ENCODE measurements around the gene SLC10A7. TPM values are rescaled to one million over a fixed set of nuclear protein-coding genes. Genes with fewer than 3 reads are reported as not detected.

The SLC10A7 gene
- total and polyA plus RNA-seq, 9 donors: 4.0 to 12.4 (median 9.7) TPM

DNA sequence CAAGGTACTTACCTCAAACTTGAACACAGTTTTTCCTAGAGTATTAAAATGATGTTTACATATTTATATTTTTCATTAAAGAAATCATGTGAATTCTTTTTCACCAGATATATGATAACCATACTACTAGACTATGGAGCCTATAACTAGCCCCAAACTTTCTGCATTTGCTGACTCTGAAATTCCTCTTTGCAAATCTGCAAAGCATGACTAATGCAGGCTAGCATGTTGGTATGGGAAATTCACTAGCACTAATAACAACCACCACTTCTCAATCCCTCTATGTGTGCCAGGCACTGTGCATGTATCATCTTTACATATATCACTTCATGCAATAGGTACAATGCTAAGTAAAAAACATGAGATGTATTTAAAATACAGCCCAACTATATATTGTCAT, 51.1 kb downstream of the SLC10A7 start:
- H3K4me1 ChIP-seq (ENCODE audit: insufficient read depth): no peaks in the 10 kb centered on the region
- H3K27me3 ChIP-seq: no peaks in the 10 kb centered on the region
- no peak overlapping the region for H3K27ac ChIP-seq
- H3K9me3 ChIP-seq: no peaks in the 10 kb centered on the region
- no peak for DNase-seq
- TF ChIP-seq POLR2A (IDR thresholded peaks at IDR 0.05): no peak
- TF ChIP-seq, protein P1, sequence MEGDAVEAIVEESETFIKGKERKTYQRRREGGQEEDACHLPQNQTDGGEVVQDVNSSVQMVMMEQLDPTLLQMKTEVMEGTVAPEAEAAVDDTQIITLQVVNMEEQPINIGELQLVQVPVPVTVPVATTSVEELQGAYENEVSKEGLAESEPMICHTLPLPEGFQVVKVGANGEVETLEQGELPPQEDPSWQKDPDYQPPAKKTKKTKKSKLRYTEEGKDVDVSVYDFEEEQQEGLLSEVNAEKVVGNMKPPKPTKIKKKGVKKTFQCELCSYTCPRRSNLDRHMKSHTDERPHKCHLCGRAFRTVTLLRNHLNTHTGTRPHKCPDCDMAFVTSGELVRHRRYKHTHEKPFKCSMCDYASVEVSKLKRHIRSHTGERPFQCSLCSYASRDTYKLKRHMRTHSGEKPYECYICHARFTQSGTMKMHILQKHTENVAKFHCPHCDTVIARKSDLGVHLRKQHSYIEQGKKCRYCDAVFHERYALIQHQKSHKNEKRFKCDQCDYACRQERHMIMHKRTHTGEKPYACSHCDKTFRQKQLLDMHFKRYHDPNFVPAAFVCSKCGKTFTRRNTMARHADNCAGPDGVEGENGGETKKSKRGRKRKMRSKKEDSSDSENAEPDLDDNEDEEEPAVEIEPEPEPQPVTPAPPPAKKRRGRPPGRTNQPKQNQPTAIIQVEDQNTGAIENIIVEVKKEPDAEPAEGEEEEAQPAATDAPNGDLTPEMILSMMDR (IDR thresholded peaks at IDR 0.05): no peak
- TF ChIP-seq EP300 (IDR thresholded peaks at IDR 0.05): no peak
- H3K4me3 ChIP-seq: no peak overlapping the region
- intact Hi-C loops (cut with DNase I): no loop called here
- no peaks in the 10 kb centered on the region for H3K36me3 ChIP-seq

DNA sequence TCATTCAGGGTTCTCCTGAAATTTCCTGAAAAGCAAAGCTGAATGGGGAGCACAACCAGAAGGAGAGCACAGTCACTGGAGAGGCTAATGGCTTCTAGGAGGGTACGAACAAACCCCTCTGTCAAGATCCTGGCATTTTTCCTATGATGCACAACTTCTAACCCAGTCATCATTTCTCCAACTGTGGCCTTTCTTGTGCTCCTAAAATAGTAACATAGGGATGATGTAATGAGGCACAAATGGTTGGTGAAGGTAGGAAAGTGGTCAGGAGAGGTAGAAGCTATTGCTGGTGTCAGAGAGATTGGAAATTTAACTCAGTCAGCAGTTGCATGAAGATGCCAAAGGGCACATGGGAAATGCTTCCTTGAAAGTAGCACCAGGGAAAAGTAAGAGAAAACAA, 52.7 kb downstream of the SLC10A7 start:
- TF ChIP-seq, protein P1 (IDR thresholded peaks at IDR 0.05): no peak
- TF ChIP-seq POLR2A (IDR thresholded peaks at IDR 0.05) (no peak), EP300 (IDR thresholded peaks at IDR 0.05) (no peak)
- Histone ChIP-seq H3K27ac (no peak overlapping the region), H3K9me3 (no peaks in the 10 kb centered on the region), H3K36me3 (no peaks in the 10 kb centered on the region), H3K4me1 (ENCODE audit: insufficient read depth) (no peaks in the 10 kb centered on the region), H3K27me3 (no peaks in the 10 kb centered on the region), H3K4me3 (no peak overlapping the region)
- intact Hi-C loops (cut with DNase I): no loop called here
- 87 to 96% (median 95%) methylated on average over 1 of the region's 1 CpG for WGBS, 3 donors
- DNase-seq: no peak

DNA sequence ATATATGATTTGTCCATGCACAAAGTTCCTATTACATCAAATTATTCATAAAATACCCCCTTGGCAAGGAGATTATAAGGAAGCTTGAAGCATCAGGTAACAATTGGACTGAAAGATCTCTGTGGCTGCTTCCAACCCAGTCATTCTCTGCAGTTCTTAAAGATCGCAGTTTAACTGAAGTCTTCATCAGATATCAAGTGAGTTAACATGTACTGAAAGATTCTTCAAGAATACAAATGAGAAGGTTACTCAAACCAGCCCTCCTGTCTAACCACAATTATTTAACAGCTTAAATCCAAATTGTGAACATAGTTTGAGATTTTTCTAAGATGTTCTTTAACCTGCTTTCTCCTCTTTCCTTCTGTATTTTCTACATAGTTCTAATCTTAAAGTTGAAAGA, 56.1 kb downstream of the SLC10A7 start:
- intact Hi-C loops (cut with DNase I): no loop called here
- H3K36me3 ChIP-seq: no peaks in the 10 kb centered on the region
- WGBS, 3 donors: 72 to 82% (median 81%) methylated on average over 1 of the region's 1 CpG
- H3K27me3 ChIP-seq: no peaks in the 10 kb centered on the region
- no peak for DNase-seq
- no peak overlapping the region for H3K4me3 ChIP-seq
- H3K9me3 ChIP-seq: no peaks in the 10 kb centered on the region
- TF ChIP-seq EP300 (IDR thresholded peaks at IDR 0.05): no peak
- TF ChIP-seq, protein P1 (IDR thresholded peaks at IDR 0.05): no peak
- TF ChIP-seq POLR2A (IDR thresholded peaks at IDR 0.05): no peak
- no peaks in the 10 kb centered on the region for H3K4me1 ChIP-seq (ENCODE audit: insufficient read depth)
- no peak overlapping the region for H3K27ac ChIP-seq

DNA sequence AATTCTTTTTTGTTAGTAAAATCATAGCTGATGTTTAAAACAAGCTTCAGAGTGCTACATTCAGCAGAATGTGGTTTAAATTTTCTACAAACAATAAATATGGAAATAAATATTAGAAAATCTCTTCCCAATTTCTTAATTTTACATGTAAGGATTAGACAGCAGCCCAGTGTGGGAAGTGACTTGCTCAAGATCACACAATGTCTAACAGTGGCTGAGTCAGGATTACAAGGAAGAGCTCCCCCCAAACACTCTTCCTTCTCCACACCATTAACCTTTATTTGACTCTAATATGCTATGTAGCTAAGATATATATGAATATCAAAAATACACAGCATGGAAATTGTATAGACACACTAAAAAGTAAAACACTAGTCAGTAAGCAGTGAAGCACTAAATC, 59.5 kb downstream of the SLC10A7 start:
- TF ChIP-seq, protein P1 (IDR thresholded peaks at IDR 0.05): no peak
- no peak for TF ChIP-seq EP300 (IDR thresholded peaks at IDR 0.05)
- no peak for TF ChIP-seq POLR2A (IDR thresholded peaks at IDR 0.05)
- H3K9me3 ChIP-seq: no peaks in the 10 kb centered on the region
- no peaks in the 10 kb centered on the region for H3K27me3 ChIP-seq
- no peak for DNase-seq
- no peak overlapping the region for H3K4me3 ChIP-seq
- H3K36me3 ChIP-seq: no peaks in the 10 kb centered on the region
- no peaks in the 10 kb centered on the region for H3K4me1 ChIP-seq (ENCODE audit: insufficient read depth)
- H3K27ac ChIP-seq: no peak overlapping the region
- intact Hi-C loops (cut with DNase I): no loop called here

DNA sequence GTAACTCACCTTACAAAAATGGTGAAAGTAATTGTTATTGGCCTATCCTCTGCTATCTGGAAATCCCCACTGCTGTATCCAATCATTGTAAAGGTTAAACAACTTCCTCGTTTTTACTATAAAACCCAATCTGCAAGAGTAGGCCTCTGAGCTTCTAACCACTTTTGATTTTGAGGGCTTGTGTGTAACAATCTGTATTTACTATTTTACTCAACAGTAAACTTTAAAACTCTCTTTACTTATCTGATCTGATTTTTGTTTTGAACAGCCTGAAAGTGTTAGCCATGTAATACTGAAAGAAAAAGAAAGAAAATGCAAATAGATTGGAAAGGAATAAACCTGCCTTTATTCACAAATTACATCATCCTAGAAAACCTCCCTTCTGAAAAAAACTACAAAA, 63.1 kb downstream of the SLC10A7 start:
- no peaks in the 10 kb centered on the region for H3K9me3 ChIP-seq
- no peak overlapping the region for H3K27ac ChIP-seq
- TF ChIP-seq POLR2A (IDR thresholded peaks at IDR 0.05): no peak
- TF ChIP-seq EP300 (IDR thresholded peaks at IDR 0.05): no peak
- TF ChIP-seq, protein P1 (IDR thresholded peaks at IDR 0.05): no peak
- H3K27me3 ChIP-seq: no peaks in the 10 kb centered on the region
- intact Hi-C loops (cut with DNase I): no loop called here
- 70 to 79% (median 78%) methylated on average over 1 of the region's 1 CpG for WGBS, 3 donors
- no peaks in the 10 kb centered on the region for H3K36me3 ChIP-seq
- no peaks in the 10 kb centered on the region for H3K4me1 ChIP-seq (ENCODE audit: insufficient read depth)
- DNase-seq: no peak
- no peak overlapping the region for H3K4me3 ChIP-seq

All from ovary (tissue), 9 donors.